ENCODE measurements around the gene TTC39A.

The TTC39A gene

GRCh38 chr1:51296383-51297357 is 33.7 kb downstream of the TTC39A start:
- DNase-seq, result peak; percentile 90 to 92

- no peak for DNase-seq
Observed at GRCh38 chr1:51295926-51296325, 34.4 kb downstream of the TTC39A start.

GRCh38 chr1:51294566-51295184 is 35.7 kb downstream of the TTC39A start:
- no peak for DNase-seq

GRCh38 chr1:51293898-51294515 is 36.4 kb downstream of the TTC39A start:
- DNase-seq, result no peak

GRCh38 chr1:51290489-51290847 is 39.9 kb downstream of the TTC39A start:
- DNase-seq, result no peak

GRCh38 chr1:51289676-51290488 is 40.5 kb downstream of the TTC39A start:
- no peak for DNase-seq

GRCh38 chr1:51288578-51288977 is 41.8 kb downstream of the TTC39A start:
- no peak for DNase-seq

GRCh38 chr1:51287966-51288365 is 42.4 kb downstream of the TTC39A start:
- no peak for DNase-seq

- DNase-seq, result no peak
Observed at GRCh38 chr1:51285055-51285454, 45.3 kb downstream of the TTC39A start.

- no peak for DNase-seq
Observed at GRCh38 chr1:51284487-51284954, 45.8 kb downstream of the TTC39A start.

GRCh38 chr1:51283979-51284378 is 46.4 kb downstream of the TTC39A start:
- no peak for DNase-seq

GRCh38 chr1:51282605-51283004 is 47.8 kb downstream of the TTC39A start:
- no peak for DNase-seq

- no peak for DNase-seq
Observed at GRCh38 chr1:51281807-51282206, 48.6 kb downstream of the TTC39A start.

- DNase-seq, result no peak
Observed at GRCh38 chr1:51280321-51280978, 49.9 kb downstream of the TTC39A start.

- DNase-seq, result no peak
Observed at GRCh38 chr1:51276286-51276685, 54.1 kb downstream of the TTC39A start.

- no peak for DNase-seq
Observed at GRCh38 chr1:51274676-51275075, 55.7 kb downstream of the TTC39A start.

- no peak for DNase-seq
Observed at GRCh38 chr1:51272916-51273315, 57.4 kb downstream of the TTC39A start.

GRCh38 chr1:51270751-51271150 is 59.6 kb downstream of the TTC39A start:
- DNase-seq, result no peak

GRCh38 chr1:51268634-51269033 is 61.7 kb downstream of the TTC39A start:
- DNase-seq, result no peak

GRCh38 chr1:51266791-51267190 is 63.6 kb downstream of the TTC39A start:
- DNase-seq, result no peak

GRCh38 chr1:51266181-51266580 is 64.2 kb downstream of the TTC39A start:
- DNase-seq, result no peak

- DNase-seq, result no peak
Observed at GRCh38 chr1:51265618-51266017, 64.7 kb downstream of the TTC39A start.
